HG02798 (cell line): ENCODE data around the gene STH.
"Not testable (repeated sequence)": the region's sequence is repeated elsewhere in the genome, so short reads cannot be mapped to it uniquely, and the experiment has no call there.

Source experiments
- ATAC-seq: cut with Tn5 transposase; IDR thresholded peaks from one replicate; pipeline ENCODE4 v1.9.1; 2021; ENCODE audit warnings: mild to moderate bottlenecking; ENCODE audit not compliant: unreplicated experiment, poor library complexity

The STH gene, protein sequence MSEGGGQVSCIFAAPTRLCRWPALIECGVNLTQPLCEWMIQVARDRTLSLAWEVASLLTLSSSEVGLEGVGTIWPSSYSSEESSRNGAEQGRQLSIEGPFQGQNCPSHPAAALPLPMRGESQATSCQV

DNA sequence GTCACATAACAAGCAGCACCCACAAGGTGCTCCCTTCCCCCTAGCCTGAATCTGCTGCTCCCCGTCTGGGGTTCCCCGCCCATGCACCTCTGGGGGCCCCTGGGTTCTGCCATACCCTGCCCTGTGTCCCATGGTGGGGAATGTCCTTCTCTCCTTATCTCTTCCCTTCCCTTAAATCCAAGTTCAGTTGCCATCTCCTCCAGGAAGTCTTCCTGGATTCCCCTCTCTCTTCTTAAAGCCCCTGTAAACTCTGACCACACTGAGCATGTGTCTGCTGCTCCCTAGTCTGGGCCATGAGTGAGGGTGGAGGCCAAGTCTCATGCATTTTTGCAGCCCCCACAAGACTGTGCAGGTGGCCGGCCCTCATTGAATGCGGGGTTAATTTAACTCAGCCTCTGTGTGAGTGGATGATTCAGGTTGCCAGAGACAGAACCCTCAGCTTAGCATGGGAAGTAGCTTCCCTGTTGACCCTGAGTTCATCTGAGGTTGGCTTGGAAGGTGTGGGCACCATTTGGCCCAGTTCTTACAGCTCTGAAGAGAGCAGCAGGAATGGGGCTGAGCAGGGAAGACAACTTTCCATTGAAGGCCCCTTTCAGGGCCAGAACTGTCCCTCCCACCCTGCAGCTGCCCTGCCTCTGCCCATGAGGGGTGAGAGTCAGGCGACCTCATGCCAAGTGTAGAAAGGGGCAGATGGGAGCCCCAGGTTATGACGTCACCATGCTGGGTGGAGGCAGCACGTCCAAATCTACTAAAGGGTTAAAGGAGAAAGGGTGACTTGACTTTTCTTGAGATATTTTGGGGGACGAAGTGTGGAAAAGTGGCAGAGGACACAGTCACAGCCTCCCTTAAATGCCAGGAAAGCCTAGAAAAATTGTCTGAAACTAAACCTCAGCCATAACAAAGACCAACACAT is at the start of gene STH:
STH (plus strand) TSS at position 264 of the 913 bp plus-strand sequence; CDS start at position 294, 30 bp downstream.
- no peak for ATAC-seq

DNA sequence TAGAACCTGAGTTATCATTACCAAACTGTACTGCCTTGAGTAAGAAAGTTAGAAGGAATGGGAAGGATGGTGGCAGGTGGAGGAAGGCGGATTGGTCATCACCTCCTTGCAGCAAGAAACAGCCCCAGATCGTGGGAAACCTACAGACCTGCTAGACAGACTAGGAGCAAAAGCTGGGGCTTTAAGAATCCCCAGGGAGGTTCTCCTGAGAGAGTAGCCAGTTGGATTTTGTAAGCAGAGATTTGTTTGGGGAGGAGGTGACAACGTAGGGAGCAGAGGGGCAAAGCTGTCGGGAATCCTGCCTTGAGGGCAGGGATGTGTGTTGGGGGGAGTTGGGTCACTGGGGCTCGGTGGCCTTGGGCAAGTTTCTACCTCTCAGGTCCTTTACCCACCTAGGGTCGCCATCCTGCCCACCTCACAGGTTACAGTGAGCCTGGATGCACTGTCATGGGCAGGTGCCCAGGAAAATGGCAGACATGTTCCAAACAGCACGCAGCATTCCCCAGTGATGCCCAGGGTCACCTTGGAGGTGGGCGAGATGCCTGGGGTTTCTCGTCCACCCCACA is 49.2 kb upstream of the STH start:
- no peak for ATAC-seq

DNA sequence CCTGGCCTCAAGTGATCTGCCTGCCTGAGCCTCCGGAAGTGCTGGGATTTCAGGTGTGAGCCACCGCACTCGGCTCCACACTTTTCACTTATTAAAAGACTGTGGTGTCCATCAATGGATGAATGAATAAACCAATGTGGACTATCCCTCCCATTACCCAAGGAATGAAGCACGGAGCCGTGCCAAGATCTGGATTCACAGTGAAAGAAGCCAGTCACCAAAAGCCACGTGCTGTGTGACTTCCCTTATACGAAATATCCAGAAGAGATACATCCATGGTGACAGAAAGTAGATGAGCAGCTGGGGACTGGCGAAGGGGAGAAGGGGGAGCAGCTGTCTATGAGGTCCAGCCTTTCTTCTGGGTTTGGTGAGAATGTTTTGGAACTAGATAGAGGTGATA is 48.2 kb upstream of the STH start:
- ATAC-seq: no peak

DNA sequence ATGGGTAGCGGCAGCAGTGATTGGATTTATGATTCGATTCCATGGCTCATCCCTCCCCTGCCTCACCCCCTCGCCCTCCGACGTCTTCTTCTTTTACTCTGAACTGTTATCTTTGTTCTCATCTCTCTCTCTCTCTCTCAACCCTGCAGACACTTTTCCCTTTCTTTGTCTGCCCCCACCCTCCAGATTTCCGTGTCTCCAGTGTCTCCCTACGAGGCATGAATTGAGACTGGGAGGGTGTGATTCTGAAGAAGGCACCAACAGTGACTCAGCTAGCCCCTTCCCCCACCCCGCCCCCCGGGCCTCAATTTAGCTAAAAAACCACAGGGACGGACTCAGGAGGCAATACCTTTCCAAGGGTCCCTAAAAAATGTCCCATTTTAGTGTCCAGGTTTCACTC is 47.6 kb upstream of the STH start:
- ATAC-seq: no peak

DNA sequence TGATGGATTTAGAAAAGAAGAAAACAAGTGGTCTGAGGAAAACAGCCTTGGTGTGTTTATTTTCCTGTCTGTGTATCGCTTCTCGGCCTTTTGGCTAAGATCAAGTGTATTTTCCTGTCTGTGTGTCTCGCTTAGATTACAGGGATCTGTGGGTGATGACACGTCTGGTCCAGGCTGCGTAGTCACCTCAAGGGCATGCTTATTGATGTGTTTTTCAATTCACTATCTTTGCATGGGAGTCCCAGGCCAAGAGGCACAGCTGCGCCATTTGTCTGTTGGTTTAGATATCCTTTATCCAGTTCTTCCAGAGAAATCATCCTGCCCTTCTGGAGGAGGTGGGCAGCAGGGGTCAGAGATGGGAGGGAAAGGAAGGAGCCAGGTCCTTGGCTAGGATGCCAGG is 47.1 kb upstream of the STH start:
- no peak for ATAC-seq

DNA sequence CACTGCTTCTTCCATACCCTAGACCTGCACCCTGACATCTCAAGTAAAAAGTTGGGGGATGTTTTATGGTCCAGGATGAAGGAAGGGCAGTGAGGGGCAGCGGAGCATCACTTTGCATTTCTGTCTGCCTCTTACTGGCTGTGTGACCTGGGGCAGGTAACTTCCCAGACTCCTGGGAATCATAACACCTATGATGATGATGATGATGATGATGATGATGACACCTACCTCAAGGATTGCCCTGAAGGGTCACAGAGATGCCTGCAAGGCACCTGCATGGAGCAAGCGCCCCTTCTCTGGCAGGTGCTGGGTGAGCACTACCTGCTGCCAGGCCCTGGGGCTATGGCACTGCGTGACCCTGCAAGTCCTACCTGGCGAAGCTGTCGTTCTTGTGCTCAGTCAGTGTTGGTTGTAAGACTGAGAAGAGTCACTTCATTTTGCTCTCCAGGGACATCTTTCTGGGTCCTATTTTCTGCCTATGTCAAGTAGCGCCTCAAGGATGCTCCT is 46.2 kb upstream of the STH start:
- no peak for ATAC-seq

DNA sequence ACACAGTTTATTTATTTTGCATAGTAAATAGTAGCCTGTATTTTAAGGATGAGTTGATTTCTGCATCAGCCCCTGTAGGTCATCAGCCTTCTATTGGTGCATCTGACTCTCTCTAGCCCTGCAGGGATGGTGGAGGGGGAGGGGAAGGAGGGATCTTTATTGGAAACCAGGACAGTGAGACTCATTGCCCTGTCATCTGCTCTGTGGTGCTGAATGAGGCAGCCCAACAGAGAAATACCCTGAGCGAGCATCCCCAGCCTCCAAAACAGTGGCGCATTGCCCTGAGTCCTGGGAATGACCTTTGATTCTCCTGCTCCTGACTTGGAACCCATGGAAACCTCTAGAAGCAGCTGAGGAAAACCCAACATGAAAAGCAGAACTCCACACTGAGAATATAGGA is 45.5 kb upstream of the STH start:
- ATAC-seq: no peak

DNA sequence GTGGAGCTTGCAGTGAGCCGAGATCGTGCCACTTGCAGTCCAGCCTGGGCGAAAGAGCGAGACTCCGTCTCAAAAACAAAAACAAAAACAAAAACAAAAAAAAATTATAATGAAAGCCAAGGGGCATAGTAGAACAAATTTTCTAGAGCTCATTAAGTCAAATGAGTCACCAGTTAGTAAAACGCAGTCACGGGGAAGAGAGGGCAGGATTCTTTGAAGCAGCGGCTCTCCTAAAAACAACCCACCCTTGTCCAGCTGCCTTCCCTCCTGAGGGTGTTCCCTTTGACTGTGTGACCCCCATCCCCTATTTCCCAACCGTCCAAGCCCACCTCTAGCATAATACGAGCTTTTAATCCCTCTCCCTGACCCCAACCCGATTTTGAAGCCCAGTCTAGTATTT is 44.1 kb upstream of the STH start:
- no peak for ATAC-seq

DNA sequence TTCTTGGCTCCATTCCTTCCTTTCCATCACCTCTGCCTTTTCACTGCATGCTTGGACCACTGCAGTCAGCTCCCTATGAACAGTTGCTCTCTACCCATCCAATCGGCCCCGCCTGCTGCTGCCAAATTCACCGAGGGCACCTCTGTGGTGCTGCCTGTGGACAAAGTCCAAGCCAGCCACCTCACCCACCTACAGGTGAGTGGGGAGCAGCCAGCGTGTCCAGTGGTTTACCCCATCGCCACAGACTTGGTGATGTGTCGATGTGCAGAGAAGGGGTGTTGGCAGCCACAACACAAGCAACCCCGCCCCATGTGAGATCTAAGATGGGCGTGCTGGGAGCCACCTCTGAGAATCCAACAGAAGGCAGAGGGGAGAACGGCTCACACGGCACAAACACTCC is 43.7 kb upstream of the STH start:
- no peak for ATAC-seq

DNA sequence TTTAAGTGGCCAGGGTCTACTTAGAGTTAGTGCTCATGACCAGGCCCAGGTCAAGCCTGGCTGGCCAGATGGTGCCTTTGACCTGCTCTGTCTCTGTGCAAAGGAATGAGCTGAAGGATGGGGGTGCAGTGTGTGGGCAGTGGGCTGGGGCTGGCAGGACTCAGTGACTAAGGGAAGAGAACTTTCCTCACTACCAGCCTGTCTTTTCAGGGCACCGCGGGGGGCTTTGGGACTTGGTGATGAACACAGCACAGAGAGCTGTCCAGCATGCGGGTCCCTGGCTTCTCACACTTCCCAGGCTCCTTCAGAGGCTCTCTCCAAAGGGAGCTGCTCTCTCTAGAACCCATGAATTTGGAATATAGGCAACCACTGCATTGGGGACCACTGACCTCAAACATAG is 43.0 kb upstream of the STH start:
- ATAC-seq: no peak

DNA sequence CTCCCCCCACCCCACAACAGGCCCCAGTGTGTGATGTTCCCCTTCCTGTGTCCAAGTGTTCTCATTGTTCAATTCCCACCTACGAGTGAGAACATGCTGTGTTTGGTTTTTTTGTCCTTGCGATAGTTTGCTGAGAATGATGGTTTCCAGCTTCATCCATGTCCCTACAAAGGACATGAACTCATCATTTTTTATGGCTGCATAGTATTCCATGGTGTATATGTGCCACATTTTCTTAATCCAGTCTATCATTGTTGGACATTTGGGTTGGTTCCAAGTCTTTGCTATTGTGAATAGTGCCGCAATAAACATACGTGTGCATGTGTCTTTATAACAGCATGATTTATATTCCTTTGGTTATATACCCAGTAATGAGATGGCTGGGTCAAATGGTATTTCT is 42.3 kb upstream of the STH start:
- ATAC-seq: not testable (repeated sequence)

DNA sequence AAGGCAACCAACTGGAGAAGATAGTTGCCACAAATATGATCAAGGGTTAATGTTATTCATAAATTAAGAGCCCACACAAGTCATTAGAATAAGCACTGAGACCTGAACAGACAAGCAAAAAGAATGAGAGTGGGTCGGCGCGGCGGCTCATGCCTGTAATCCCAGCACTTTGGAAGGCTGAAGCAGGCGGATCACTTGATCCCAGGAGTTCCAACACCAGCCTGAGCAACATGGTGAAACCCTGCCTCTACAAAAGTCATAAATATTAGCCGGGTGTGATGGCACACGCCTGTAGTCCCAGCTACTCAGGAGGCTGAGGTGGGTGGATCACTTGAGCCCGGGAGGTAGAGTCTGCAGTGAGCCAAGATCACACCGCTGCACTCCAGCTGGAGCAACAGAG is 40.7 kb upstream of the STH start:
- ATAC-seq: no peak

DNA sequence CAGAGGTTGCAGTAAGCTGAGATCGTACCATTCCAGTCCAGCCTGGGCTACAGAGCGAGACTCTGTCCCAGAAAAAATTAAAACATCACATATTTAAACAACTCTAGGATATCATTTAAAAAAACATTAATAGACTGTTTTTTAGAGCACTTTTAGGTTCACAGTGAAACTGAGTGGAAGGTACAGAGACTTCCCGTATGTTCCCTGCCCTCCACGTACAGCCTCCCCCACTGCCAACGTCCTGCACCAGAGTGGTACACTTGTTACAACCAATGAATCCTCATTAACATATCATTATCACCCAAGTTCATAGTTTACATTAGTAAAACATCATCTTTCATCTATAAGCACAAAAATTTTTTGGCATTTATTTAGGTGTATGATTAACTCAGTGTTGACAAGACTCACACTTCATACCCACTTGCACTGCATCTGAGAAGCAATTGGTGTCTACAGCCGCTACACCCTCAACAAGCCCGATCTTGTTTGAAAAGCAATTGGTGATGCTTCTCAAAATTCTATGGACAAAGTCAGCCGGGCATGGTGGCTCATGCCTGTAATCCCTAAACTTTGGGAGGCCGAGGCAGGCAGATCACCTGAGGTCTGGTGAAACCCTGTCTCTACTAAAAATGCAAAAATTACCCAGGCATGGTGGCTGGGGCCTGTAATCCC is 39.9 kb upstream of the STH start:
- no peak for ATAC-seq

DNA sequence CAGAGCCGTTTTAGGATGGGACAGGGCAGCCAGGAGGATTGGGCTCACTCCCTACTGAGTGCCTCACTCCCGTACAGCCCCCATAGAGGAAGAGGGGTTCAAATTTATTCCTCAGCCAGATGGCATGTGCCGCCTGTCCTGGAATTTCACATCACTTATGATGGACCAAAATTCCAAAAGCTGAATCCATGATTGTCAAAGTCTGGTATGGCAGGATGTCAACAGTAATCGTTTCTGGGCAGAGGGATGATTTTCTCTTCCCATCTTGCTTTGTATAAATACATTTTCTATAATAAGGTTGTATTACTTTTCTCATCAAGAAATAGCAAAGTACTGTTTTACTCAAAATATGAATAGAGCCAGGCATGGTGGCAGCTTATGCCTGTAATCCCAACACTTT is 38.7 kb upstream of the STH start:
- no peak for ATAC-seq

DNA sequence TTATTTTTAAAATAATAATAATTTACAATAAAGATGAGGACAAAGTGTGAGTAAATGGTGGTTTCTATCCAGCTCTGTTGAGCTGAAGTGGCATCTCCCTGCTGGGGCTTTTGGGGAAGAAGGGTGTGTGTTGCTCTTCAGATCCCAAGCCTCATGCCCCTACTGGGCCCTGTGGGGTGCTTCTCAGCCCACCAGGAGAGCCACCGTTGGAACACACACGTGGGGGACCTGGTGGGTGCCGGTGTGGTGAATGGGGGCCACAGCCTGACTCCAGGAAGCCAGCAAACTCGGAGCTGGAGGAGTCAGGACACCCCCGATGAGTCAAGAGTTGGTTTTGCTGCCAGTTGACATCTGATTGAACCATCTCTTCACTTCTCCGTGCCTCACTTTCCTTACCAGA is 37.8 kb upstream of the STH start:
- no peak for ATAC-seq

DNA sequence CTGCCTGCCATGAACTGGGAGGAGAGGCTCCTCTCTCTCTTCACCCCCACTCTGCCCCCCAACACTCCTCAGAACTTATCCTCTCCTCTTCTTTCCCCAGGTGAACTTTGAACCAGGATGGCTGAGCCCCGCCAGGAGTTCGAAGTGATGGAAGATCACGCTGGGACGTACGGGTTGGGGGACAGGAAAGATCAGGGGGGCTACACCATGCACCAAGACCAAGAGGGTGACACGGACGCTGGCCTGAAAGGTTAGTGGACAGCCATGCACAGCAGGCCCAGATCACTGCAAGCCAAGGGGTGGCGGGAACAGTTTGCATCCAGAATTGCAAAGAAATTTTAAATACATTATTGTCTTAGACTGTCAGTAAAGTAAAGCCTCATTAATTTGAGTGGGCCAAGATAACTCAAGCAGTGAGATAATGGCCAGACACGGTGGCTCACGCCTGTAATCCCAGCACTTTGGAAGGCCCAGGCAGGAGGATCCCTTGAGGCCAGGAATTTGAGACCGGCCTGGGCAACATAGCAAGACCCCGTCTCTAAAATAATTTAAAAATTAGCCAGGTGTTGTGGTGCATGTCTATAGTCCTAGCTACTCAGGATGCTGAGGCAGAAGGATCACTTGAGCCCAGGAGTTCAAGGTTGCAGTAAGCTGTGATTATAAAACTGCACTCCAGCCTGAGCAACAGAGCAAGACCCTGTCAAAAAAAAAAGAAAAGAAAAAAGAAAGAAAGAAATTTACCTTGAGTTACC is 36.7 kb upstream of the STH start:
- no peak for ATAC-seq

DNA sequence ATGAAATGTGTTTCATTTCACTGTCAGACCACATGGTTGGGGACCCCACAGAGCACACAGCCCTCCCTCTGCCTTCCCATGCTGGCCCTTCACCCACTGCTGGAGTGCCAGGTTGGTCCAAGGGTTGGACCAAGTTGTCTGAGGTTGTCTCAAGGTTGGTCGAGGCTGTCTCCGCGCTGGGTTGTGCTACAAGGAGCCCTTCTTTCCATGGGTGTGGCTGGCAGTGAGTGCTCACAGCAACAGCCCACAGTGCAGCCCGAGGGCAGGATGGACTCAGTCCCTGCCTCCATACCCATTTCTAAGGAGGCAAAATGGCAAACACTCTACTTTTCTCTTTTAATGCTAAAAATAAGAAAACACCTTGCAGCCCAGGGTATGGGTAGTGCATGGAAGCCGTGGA is 35.8 kb upstream of the STH start:
- ATAC-seq: no peak

DNA sequence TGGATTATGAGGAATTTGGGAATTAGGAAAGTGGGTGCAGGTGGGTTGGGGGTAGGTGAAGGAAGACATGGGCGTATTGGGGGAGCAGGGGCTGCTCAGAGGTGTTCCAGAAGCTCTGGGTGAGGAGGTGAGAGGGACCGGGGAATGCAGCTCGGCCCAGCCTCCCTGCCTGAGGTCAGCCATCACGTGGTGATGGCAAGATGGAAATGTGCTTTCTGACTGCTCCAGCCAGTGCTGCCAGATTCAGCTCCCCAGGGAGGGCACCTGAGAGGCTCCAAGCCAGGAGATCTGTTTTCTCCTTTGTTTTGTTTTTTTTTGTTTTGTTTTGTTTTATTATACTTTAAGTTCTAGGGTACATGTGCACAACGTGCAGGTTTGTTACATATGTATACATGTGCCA is 35.2 kb upstream of the STH start:
- ATAC-seq: no peak

DNA sequence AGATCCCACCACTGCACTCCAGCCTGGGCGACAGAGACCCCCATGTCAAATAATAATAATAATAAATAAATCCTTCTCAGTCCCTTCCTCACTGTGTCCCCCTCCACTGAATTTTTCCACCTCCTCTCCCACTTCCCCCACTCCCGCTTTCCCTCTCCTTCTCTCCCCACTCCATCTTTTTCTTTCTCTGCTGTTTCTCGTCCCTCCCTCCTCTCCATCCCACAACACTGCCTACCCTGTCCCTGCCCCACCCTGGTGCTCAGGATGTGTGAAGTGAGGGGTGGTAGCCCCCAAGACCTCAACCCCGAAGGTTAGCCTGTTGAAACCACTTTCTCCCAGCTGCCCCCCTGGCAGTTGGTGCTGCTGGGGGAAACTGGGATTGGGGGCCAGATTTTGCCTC is 34.4 kb upstream of the STH start:
- ATAC-seq: no peak

DNA sequence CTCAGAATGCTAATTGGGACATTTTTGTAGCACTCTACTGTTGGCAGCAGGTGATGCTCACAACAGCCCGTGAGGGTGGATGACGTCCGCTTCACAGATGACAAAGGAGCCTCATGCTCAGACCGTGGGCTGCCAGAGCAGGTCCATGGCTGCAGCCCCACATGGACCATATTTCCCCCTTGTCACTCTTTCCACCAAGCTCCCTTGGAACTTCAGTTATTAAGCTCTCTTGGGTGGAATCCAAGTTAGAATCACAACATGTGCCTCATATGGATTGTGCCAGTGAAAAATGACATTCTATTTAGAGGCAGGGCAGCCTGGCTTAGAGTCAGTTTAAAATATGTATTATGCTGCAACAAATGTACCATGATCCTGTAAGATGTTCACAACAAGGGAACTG is 33.2 kb upstream of the STH start:
- no peak for ATAC-seq
